Pancreas (tissue), 10 donors: Measurements from ENCODE around the gene ZBTB7C. TPM values are rescaled to one million over a fixed set of nuclear protein-coding genes. Genes with fewer than 3 reads are reported as not detected.
A peak's percentile ranks its signal among the peaks of the same experiment; 100 is the strongest.

Experiments
- ATAC-seq, 4 donors: fragments of 200-7000 bp; cut with Tn5 transposase; one replicate each; pipeline versions ENCODE4 v1.8.0 to v1.9.1; 2020; ENCODE audit warnings: mild to moderate bottlenecking in 4 of 4, moderate library complexity in 4 of 4
- DNase-seq, 6 donors: peaks; one replicate each; pipeline ENCODE4 v3.0.0-alpha.2; 2020
- FAIRE-seq: peaks from 2 replicates; lab custom pipeline; 2012; peaks lifted over from hg19 to GRCh38; lab: Jason Lieb, UNC
- H3K27ac ChIP-seq, 4 donors: fragments of 200-600 bp; sonication (generic); 1 replicate in 3 of 4; 2 replicates in 1 of 4; pipeline versions ENCODE4 v1.5.0 to v1.8.0; 2020
- H3K27me3 ChIP-seq, 4 donors: fragments of 200-600 bp; one replicate each; pipeline ENCODE4 v1.8.0; 2021
- H3K36me3 ChIP-seq, 3 donors: fragments of 200-600 bp; sonication (generic) in 1 of 3; one replicate each; pipeline versions ENCODE4 v1.5.0 to v1.8.0; 2020 to 2021
- H3K4me1 ChIP-seq, 3 donors: fragments of 200-600 bp; one replicate each; pipeline ENCODE4 v1.8.0; 2021
- H3K4me3 ChIP-seq, 4 donors: fragments of 200-600 bp; sonication (generic) in 2 of 4; one replicate each; pipeline versions ENCODE4 v1.5.0 to v1.8.0; 2020 to 2021
- H3K9me3 ChIP-seq, 4 donors: fragments of 200-600 bp; one replicate each; pipeline ENCODE4 v1.8.0; 2021
- CTCF ChIP-seq, 4 donors: fragments of 200-600 bp; sonication (generic) in 3 of 4; IDR thresholded peaks; one replicate each; pipeline versions ENCODE4 v1.5.0 to v1.8.0; 2021; ENCODE audit warnings: antibody characterized with exemption in 4 of 4
- WGBS, 2 donors: extraction: QIAGEN DNeasy Blood & Tissue Kit; methylation state at CpG; one replicate each; pipeline ENCODE4 v1.1.7; 2013; 5-methylcytosine and 5-hydroxymethylcytosine counted together
- intact Hi-C, 3 donors: fragments of 100-400 bp; cut with DNase I; formaldehyde crosslinking; loops; one replicate each; pipeline versions ENCODE4 v1.11.1 to v1.14.2; 2022
- polyA plus RNA-seq, 2 donors: library from polyadenylated mRNA; stranded (reverse); fragments of 200-250 nt; gene quantifications; one replicate each; pipeline ENCODE4 v1.2.3, GENCODE V29; 2013
- total RNA-seq, 6 donors: library from RNA; stranded (reverse); fragmentation: NEBNext Ultra II Directional in 4 of 6; extraction: Animal tissue kit (Norgen Biotek cat#: 25700) in 4 of 6; gene quantifications; one replicate each; pipeline versions ENCODE4 v1.2.1 to v1.2.4, GENCODE V29; 2021 to 2023
- donor health status: healthy with polysubstance abuse.
- donor health status: DM: no; HTN: no; CAD: no; lungs with moderate emphysema.
- donor health status: DM: no; HTN: no; CAD: no.
- donor health status: control.
- donor health status: control.
- donor health status: Bipolar disorder and iron deficiency.
- donor health status: DM: yes; HTN: yes; CAD: no.
- donor health status: DM: no; HTN: no; CAD: no.
- donor health status: DM: no; HTN: no; CAD: no.
- donor health status: DM: yes; HTN: yes; CAD: no.

ZBTB7C gene
- total and polyA plus RNA-seq, 8 donors = 0.35 to 1.7 (median 0.91) TPM

GRCh38 chr18:48308755-48309575, 100.2 kb downstream of the ZBTB7C start:
- Histone ChIP-seq H3K9me3 (no peaks in the 10 kb centered on the region), H3K27ac (no peak overlapping the region), H3K36me3 (no peaks in the 10 kb centered on the region), H3K27me3 (no peaks in the 10 kb centered on the region), H3K4me1 (no peaks in the 10 kb centered on the region), H3K4me3 (no peak overlapping the region)
- no peak for TF ChIP-seq CTCF (IDR thresholded peaks at IDR 0.05)
- ATAC-seq (no peak), FAIRE-seq (no peak), DNase-seq (no peak)
- 83 to 88% methylated on average over 7 of the region's 7 CpGs for WGBS, 2 donors
- intact Hi-C loops = no loop called here

GRCh38 chr18:48308027-48308635, 101.1 kb downstream of the ZBTB7C start:
- no peak for TF ChIP-seq CTCF (IDR thresholded peaks at IDR 0.05)
- 58 to 63% methylated on average over 3 of the region's 3 CpGs for WGBS, 2 donors
- Histone ChIP-seq H3K27ac (no peak overlapping the region), H3K36me3 (no peaks in the 10 kb centered on the region), H3K4me3 (no peak overlapping the region), H3K9me3 (no peaks in the 10 kb centered on the region), H3K4me1 (no peaks in the 10 kb centered on the region), H3K27me3 (no peaks in the 10 kb centered on the region)
- ATAC-seq (peak in 3 of 4 donors; percentile 36 to 78 (median 47)), FAIRE-seq (no peak), DNase-seq (peak in 1 of 6 donors; percentile 26)
- intact Hi-C loops = no loop called here

GRCh38 chr18:48306838-48307237, 102.3 kb downstream of the ZBTB7C start:
- H3K27me3 ChIP-seq = no peaks in the 10 kb centered on the region
- FAIRE-seq = no peak

GRCh38 chr18:48304906-48305693, 104.1 kb downstream of the ZBTB7C start:
- H3K27me3 ChIP-seq = no peaks in the 10 kb centered on the region
- intact Hi-C loops = no loop called here
- WGBS, 2 donors = 90 to 92% methylated on average over 16 of the region's 16 CpGs
- no peaks in the 10 kb centered on the region for H3K36me3 ChIP-seq
- H3K4me3 ChIP-seq = no peak overlapping the region
- no peak for TF ChIP-seq CTCF (IDR thresholded peaks at IDR 0.05)
- FAIRE-seq = no peak
- DNase-seq = no peak
- H3K9me3 ChIP-seq = no peaks in the 10 kb centered on the region
- no peaks in the 10 kb centered on the region for H3K4me1 ChIP-seq
- no peak overlapping the region for H3K27ac ChIP-seq
- no peak for ATAC-seq

More at GRCh38 chr18:48306838-48307237, 102.3 kb downstream of the ZBTB7C start:
- ATAC-seq (no peak), DNase-seq (no peak)
- 70 to 72% methylated on average over 5 of the region's 5 CpGs for WGBS, 2 donors
- Histone ChIP-seq H3K4me1 (no peaks in the 10 kb centered on the region), H3K36me3 (no peaks in the 10 kb centered on the region), H3K9me3 (no peaks in the 10 kb centered on the region), H3K27ac (no peak overlapping the region), H3K4me3 (no peak overlapping the region)
- intact Hi-C loops = no loop called here
- TF ChIP-seq CTCF (IDR thresholded peaks at IDR 0.05) = no peak
